GM12878 (cell line): ENCODE data around the gene PKP3. TPM values are rescaled to one million over a fixed set of nuclear protein-coding genes. Genes with fewer than 3 reads are reported as not detected.

Experiments used
- ATAC-seq: fragments of 200-7000 bp; cut with Tn5 transposase; 3 replicates; pipeline ENCODE4 v1.9.1; 2020; ENCODE audit warnings: mild to moderate bottlenecking, moderate library complexity
- BruUV-seq: library from RNA; stranded (reverse); fragments of 400-500 nt; replicated peaks from 2 replicates; lab custom pipeline; 2021; lab: Mats Ljungman, UMichigan
- CTCF ChIA-PET: fragments of 300-600 bp; sonication (Branson Sonifier 250); formaldehyde crosslinking; extraction: SDS; loops from one replicate; lab custom pipeline; 2021; ENCODE audit warnings: inconsistent platforms; lab: Yijun Ruan, JAX
- POLR2A ChIA-PET: fragments of 350-600 bp; formaldehyde crosslinking; extraction: SDS; loops from one replicate; lab custom pipeline; 2021; ENCODE audit warnings: inconsistent platforms; lab: Charles Lee
- RAD21 ChIA-PET: fragments of 300-600 bp; sonication (Branson Sonifier 250); formaldehyde crosslinking; loops from one replicate; lab custom pipeline; 2023; ENCODE audit warnings: antibody characterized with exemption; ENCODE audit not compliant: unreplicated experiment; lab: Charles Lee
- SMC1A ChIA-PET: fragments of 300-600 bp; sonication (Branson Sonifier 250); formaldehyde crosslinking; loops from one replicate; lab custom pipeline; 2023; ENCODE audit not compliant: unreplicated experiment, uncharacterized antibody; lab: Charles Lee
- DNase-seq: peaks from one replicate; pipeline ENCODE4 v3.0.0-alpha.2; 2011; ENCODE audit warnings: low read depth, low spot score
- FAIRE-seq: peaks from 3 replicates; lab custom pipeline; 2011; peaks lifted over from hg19 to GRCh38; lab: Jason Lieb, UNC
- H2AFZ ChIP-seq: 2 replicates; pipeline ENCODE4 v1.6.0; 2011; ENCODE audit warnings: low read depth, low read length, control low read depth; ENCODE audit not compliant: control insufficient read depth
- H3K27ac ChIP-seq: 2 replicates; pipeline ENCODE4 v1.5.1; 2011; ENCODE audit warnings: control low read depth; ENCODE audit not compliant: control insufficient read depth, insufficient read depth
- H3K27me3 ChIP-seq, 2 experiments: replicated peaks in 1 of 2; 2 replicates each; pipeline versions ENCODE4 v1.6.0 to v1.6.1; 2011; ENCODE audit warnings: low read length in 1 of 2; ENCODE audit not compliant: control insufficient read depth in 2 of 2, insufficient read depth in 2 of 2
- H3K36me3 ChIP-seq, 2 experiments: 2 replicates each; pipeline ENCODE4 v1.5.1; 2011; ENCODE audit warnings: low read length in 1 of 2; ENCODE audit not compliant: control insufficient read depth in 2 of 2, insufficient read depth in 2 of 2
- H3K4me1 ChIP-seq: 2 replicates; pipeline ENCODE4 v1.6.1; 2011; ENCODE audit warnings: mild to moderate bottlenecking, low read length, moderate library complexity, mixed read lengths; ENCODE audit not compliant: control insufficient read depth, insufficient read depth
- H3K4me2 ChIP-seq: 2 replicates; pipeline ENCODE4 v1.6.0; 2011; ENCODE audit warnings: control low read depth; ENCODE audit not compliant: control insufficient read depth, insufficient read depth
- H3K4me3 ChIP-seq: fragments of 200-600 bp; sonication (generic); 2 replicates; pipeline ENCODE4 v1.5.1; 2016
- H3K79me2 ChIP-seq: 2 replicates; pipeline ENCODE4 v1.6.0; 2011; ENCODE audit warnings: low read length; ENCODE audit not compliant: control insufficient read depth, insufficient read depth
- H3K9ac ChIP-seq: 2 replicates; pipeline ENCODE4 v1.8.0; 2011; ENCODE audit warnings: low read length, control low read depth, mixed read lengths; ENCODE audit not compliant: control insufficient read depth, insufficient read depth
- H3K9me3 ChIP-seq: replicated peaks from 3 replicates; pipeline ENCODE4 v1.5.1; 2011; ENCODE audit warnings: mild to moderate bottlenecking, low read length; ENCODE audit not compliant: control insufficient read depth, insufficient read depth
- H4K20me1 ChIP-seq: 2 replicates; pipeline ENCODE4 v1.6.0; 2011; ENCODE audit not compliant: control insufficient read depth, insufficient read depth
- CEBPB ChIP-seq, 2 experiments: fragments of 150-350 bp in 1 of 2; IDR thresholded peaks; 2 replicates each; pipeline ENCODE4 v1.6.1; 2012 to 2014; ENCODE audit warnings: low read depth in 2 of 2, low read length in 2 of 2, borderline replicate concordance in 1 of 2, inconsistent platforms in 1 of 2
- CHD2 ChIP-seq: IDR thresholded peaks from 2 replicates; pipeline ENCODE4 v1.6.1; 2011; ENCODE audit warnings: low read depth, low read length, improper control_type of control experiment, borderline replicate concordance
- EP300 ChIP-seq, 2 experiments: fragments of 150-350 bp in 1 of 2; IDR thresholded peaks; 2 replicates each; pipeline ENCODE4 v1.6.1; 2011 to 2012; ENCODE audit warnings: low read depth in 2 of 2, low read length in 2 of 2, borderline replicate concordance in 1 of 2, improper control_type of control experiment in 1 of 2, inconsistent platforms in 1 of 2; ENCODE audit not compliant: control insufficient read depth in 1 of 2
- ESRRA ChIP-seq: IDR thresholded peaks from 2 replicates; pipeline ENCODE4 v1.6.1; 2012; ENCODE audit warnings: mild to moderate bottlenecking, low read length, improper control_type of control experiment
- ETV6 ChIP-seq, 2 experiments: fragments of 450-650 bp in 1 of 2; IDR thresholded peaks in 1 of 2; conservative IDR thresholded peaks in 1 of 2; 2 replicates each; pipeline ENCODE4 v1.6.1; 2014; ENCODE audit warnings: antibody characterized with exemption in 1 of 2, borderline replicate concordance in 1 of 2, low read depth in 1 of 2, mild to moderate bottlenecking in 1 of 2, moderate library complexity in 1 of 2
- SMAD1 ChIP-seq: fragments of 450-650 bp; IDR thresholded peaks from 2 replicates; pipeline ENCODE4 v1.6.1; 2018; ENCODE audit warnings: mild to moderate bottlenecking, low read depth; ENCODE audit not compliant: partially characterized antibody
- SRF ChIP-seq, 2 experiments: IDR thresholded peaks; 2 replicates each; pipeline ENCODE4 v1.6.1; 2011; ENCODE audit warnings: low read depth in 2 of 2, low read length in 2 of 2, mild to moderate bottlenecking in 1 of 2, moderate library complexity in 1 of 2
- SUPT20H ChIP-seq: IDR thresholded peaks from 2 replicates; pipeline ENCODE4 v1.6.1; 2011; ENCODE audit warnings: low read depth, mild to moderate bottlenecking, low read length, moderate library complexity, borderline replicate concordance; ENCODE audit not compliant: control insufficient read depth
- TCF3 ChIP-seq: IDR thresholded peaks from 2 replicates; pipeline ENCODE4 v1.6.1; 2012; ENCODE audit warnings: low read depth, mild to moderate bottlenecking, low read length, borderline replicate concordance; ENCODE audit not compliant: insufficient read depth
- ZNF24 ChIP-seq: fragments of 450-650 bp; IDR thresholded peaks from 2 replicates; pipeline ENCODE4 v1.6.1; 2017; ENCODE audit warnings: antibody characterized with exemption, mild to moderate bottlenecking
- ZZZ3 ChIP-seq: IDR thresholded peaks from 2 replicates; pipeline ENCODE4 v1.6.1; 2011; ENCODE audit warnings: low read depth; ENCODE audit not compliant: control insufficient read depth, insufficient read length
- WGBS: methylation state at CpG from one replicate; pipeline ENCODE4 v1.1.6; 2016; ENCODE audit warnings: low lambda C conversion rate; ENCODE audit not compliant: insufficient replicate concordance, insufficient coverage; ENCODE audit errors: missing lambda C conversion rate; 5-methylcytosine and 5-hydroxymethylcytosine counted together
- in situ Hi-C: fragments of 300-500 bp; cut with MboI; formaldehyde crosslinking; loops from 9 replicates; pipeline ENCODE4 v1.14.3; 2018; ENCODE audit warnings: mixed read lengths
- intact Hi-C: fragments of 100-400 bp; cut with micrococcal nuclease; formaldehyde crosslinking; loops from one replicate; pipeline ENCODE4 v1.14.2; 2022; ENCODE audit not compliant: unreplicated experiment
- polyA plus RNA-seq, 11 experiments: library from polyadenylated mRNA; depleted of rRNA in 4 of 11; unstranded in 6 of 11; stranded (reverse) in 5 of 11; fragments of >200 nt; fragmentation: Nextera tagmentation in 4 of 11; fragmentation: Illumina TruSeq in 1 of 11; extraction: Ambion mirVana in 4 of 11; extraction: Trizol in 1 of 11; gene quantifications; 1 replicate in 1 of 11; 2 replicates in 10 of 11; pipeline versions ENCODE4 v1.2.1 to v1.2.3, GENCODE V29; 2011 to 2016; ENCODE audit warnings: inconsistent platforms in 2 of 11, missing spikeins in 2 of 11, low read depth in 1 of 11
- total RNA-seq, 4 experiments: library from RNA; depleted of rRNA in 3 of 4; stranded (reverse); fragments of >200 nt in 3 of 4; fragmentation: Illumina TruSeq in 1 of 4; extraction: Trizol in 1 of 4; gene quantifications; 2 replicates each; pipeline versions ENCODE4 v1.2.1 to v1.2.3, GENCODE V29; 2013 to 2021
- TF ChIP-seq, protein P1 (sequence below): IDR thresholded peaks from 2 replicates; pipeline ENCODE4 v1.6.1; 2012; ENCODE audit warnings: low read length, inconsistent platforms
- TF ChIP-seq, protein P2 (sequence below): IDR thresholded peaks from 2 replicates; pipeline ENCODE4 v1.6.1; 2011; ENCODE audit warnings: borderline replicate concordance, low read depth, mild to moderate bottlenecking, moderate library complexity, low read length; ENCODE audit not compliant: insufficient read depth, poor library complexity, severe bottlenecking
- TF ChIP-seq, protein P3 (sequence below), 3 experiments: IDR thresholded peaks in 2 of 3; conservative IDR thresholded peaks in 1 of 3; 2 replicates each; pipeline ENCODE4 v1.5.1; 2011; ENCODE audit warnings: low read depth in 3 of 3, low read length in 3 of 3, mild to moderate bottlenecking in 3 of 3, control low read depth in 2 of 3, moderate library complexity in 2 of 3, inconsistent platforms in 1 of 3, mixed read lengths in 1 of 3; ENCODE audit not compliant: control insufficient read depth in 2 of 3, insufficient read depth in 1 of 3; ENCODE audit errors: extremely low read depth in 1 of 3

PKP3 gene
- total and polyA plus RNA-seq, 10 of the 15 experiments (the other 5 are each of a cell fraction or from before 2014, with no cell fraction given), result 0.45 to 0.90 TPM; not detected in 8

DNA sequence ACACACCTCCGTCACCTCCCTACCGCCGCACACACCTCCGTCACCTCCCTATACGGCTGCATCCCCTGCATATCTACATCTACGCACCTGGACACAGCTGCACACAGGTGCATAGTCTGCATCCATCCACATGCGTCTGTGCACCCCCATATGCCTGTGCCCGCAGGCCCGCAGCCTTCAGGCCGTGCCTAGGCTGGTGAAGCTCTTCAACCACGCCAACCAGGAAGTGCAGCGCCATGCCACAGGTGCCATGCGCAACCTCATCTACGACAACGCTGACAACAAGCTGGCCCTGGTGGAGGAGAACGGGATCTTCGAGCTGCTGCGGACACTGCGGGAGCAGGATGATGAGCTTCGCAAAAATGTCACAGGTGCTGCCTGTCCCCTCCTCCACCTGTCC, 4.8 kb downstream of the PKP3 start (continued):
- TF ChIP-seq, protein P1, sequence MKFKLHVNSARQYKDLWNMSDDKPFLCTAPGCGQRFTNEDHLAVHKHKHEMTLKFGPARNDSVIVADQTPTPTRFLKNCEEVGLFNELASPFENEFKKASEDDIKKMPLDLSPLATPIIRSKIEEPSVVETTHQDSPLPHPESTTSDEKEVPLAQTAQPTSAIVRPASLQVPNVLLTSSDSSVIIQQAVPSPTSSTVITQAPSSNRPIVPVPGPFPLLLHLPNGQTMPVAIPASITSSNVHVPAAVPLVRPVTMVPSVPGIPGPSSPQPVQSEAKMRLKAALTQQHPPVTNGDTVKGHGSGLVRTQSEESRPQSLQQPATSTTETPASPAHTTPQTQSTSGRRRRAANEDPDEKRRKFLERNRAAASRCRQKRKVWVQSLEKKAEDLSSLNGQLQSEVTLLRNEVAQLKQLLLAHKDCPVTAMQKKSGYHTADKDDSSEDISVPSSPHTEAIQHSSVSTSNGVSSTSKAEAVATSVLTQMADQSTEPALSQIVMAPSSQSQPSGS, result no peak
- TF ChIP-seq ETV6 (conservative IDR thresholded peaks at IDR 0.05 in 1 of 2, IDR thresholded peaks at IDR 0.05 in 1 of 2; ENCODE audit: borderline replicate concordance in 1 of 2, low read depth in 1 of 2), result no peak
- TF ChIP-seq SMAD1, result no peak
- TF ChIP-seq SRF (IDR thresholded peaks at IDR 0.05; ENCODE audit: low read depth in 2 of 2, low read length in 2 of 2), result no peak
- TF ChIP-seq, protein P2, sequence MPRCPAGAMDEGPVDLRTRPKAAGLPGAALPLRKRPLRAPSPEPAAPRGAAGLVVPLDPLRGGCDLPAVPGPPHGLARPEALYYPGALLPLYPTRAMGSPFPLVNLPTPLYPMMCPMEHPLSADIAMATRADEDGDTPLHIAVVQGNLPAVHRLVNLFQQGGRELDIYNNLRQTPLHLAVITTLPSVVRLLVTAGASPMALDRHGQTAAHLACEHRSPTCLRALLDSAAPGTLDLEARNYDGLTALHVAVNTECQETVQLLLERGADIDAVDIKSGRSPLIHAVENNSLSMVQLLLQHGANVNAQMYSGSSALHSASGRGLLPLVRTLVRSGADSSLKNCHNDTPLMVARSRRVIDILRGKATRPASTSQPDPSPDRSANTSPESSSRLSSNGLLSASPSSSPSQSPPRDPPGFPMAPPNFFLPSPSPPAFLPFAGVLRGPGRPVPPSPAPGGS, result no peak
- no peak for TF ChIP-seq TCF3

DNA sequence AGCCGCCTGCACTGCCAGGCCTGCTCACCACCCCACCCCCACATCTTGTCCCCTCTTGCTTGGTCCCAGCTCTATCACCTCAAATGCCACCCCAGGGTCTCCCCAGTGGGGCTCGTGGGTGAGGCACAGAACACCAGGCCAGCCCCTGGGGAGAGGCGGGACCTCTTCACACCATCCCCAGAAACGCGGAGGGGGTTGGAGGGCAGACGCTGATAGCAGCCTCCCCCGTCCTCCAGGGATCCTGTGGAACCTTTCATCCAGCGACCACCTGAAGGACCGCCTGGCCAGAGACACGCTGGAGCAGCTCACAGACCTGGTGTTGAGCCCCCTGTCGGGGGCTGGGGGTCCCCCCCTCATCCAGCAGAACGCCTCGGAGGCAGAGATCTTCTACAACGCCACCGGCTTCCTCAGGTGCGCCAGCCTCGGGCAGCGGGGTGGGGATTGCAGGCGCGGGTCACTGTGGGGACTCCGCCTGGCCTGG, 5.8 kb downstream of the PKP3 start:
- ChIA-PET CTCF (no interaction called here), RAD21 (no interaction called here), POLR2A (no interaction called here), SMC1A (no interaction called here)
- Histone ChIP-seq H4K20me1 (no peaks in the 10 kb centered on the region), H3K27me3 (no peaks in the 10 kb centered on the region), H3K4me3 (no peak overlapping the region), H3K36me3 (no peaks in the 10 kb centered on the region), H3K27ac (no peak overlapping the region), H3K4me2 (no peak overlapping the region), H2AFZ (no peak overlapping the region), H3K79me2 (no peaks in the 10 kb centered on the region), H3K9ac (no peak overlapping the region), H3K9me3 (no peaks in the 10 kb centered on the region; the same call in 2 of the 3 replicates), H3K4me1 (no peaks in the 10 kb centered on the region)
- 93% methylated on average over 21 of the region's 21 CpGs for WGBS
- no peak for ATAC-seq
- no peak for DNase-seq
- intact Hi-C loops, result no loop called here
- FAIRE-seq, result no peak
- BruUV-seq, result no TSS peak
- in situ Hi-C loops, result no loop called here
- TF ChIP-seq ESRRA (no peak), ZZZ3 (no peak), ZNF24 (no peak), SUPT20H (no peak), CHD2 (no peak), EP300 (IDR thresholded peaks at IDR 0.05; ENCODE audit: borderline replicate concordance in 1 of 2, control insufficient read depth in 1 of 2, low read depth in 2 of 2, low read length in 2 of 2) (no peak), CEBPB (IDR thresholded peaks at IDR 0.05; ENCODE audit: borderline replicate concordance in 1 of 2, low read depth in 2 of 2, low read length in 2 of 2) (no peak)
- TF ChIP-seq, protein P3, sequence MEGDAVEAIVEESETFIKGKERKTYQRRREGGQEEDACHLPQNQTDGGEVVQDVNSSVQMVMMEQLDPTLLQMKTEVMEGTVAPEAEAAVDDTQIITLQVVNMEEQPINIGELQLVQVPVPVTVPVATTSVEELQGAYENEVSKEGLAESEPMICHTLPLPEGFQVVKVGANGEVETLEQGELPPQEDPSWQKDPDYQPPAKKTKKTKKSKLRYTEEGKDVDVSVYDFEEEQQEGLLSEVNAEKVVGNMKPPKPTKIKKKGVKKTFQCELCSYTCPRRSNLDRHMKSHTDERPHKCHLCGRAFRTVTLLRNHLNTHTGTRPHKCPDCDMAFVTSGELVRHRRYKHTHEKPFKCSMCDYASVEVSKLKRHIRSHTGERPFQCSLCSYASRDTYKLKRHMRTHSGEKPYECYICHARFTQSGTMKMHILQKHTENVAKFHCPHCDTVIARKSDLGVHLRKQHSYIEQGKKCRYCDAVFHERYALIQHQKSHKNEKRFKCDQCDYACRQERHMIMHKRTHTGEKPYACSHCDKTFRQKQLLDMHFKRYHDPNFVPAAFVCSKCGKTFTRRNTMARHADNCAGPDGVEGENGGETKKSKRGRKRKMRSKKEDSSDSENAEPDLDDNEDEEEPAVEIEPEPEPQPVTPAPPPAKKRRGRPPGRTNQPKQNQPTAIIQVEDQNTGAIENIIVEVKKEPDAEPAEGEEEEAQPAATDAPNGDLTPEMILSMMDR (IDR thresholded peaks at IDR 0.05 in 2 of 3, conservative IDR thresholded peaks at IDR 0.05 in 1 of 3; ENCODE audit: control insufficient read depth in 2 of 3, extremely low read depth in 1 of 3, insufficient read depth in 1 of 3, low read depth in 3 of 3, low read length in 3 of 3), result no peak
